GM19467 (cell line): Measurements from ENCODE around the gene MPP4.

ENCODE experiments used
- ATAC-seq: cut with Tn5 transposase; IDR thresholded peaks from one replicate; pipeline ENCODE4 v1.9.1; 2021; ENCODE audit warnings: mild to moderate bottlenecking, moderate library complexity; ENCODE audit not compliant: unreplicated experiment

MPP4 gene, protein sequence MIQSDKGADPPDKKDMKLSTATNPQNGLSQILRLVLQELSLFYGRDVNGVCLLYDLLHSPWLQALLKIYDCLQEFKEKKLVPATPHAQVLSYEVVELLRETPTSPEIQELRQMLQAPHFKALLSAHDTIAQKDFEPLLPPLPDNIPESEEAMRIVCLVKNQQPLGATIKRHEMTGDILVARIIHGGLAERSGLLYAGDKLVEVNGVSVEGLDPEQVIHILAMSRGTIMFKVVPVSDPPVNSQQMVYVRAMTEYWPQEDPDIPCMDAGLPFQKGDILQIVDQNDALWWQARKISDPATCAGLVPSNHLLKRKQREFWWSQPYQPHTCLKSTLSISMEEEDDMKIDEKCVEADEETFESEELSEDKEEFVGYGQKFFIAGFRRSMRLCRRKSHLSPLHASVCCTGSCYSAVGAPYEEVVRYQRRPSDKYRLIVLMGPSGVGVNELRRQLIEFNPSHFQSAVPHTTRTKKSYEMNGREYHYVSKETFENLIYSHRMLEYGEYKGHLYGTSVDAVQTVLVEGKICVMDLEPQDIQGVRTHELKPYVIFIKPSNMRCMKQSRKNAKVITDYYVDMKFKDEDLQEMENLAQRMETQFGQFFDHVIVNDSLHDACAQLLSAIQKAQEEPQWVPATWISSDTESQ

DNA sequence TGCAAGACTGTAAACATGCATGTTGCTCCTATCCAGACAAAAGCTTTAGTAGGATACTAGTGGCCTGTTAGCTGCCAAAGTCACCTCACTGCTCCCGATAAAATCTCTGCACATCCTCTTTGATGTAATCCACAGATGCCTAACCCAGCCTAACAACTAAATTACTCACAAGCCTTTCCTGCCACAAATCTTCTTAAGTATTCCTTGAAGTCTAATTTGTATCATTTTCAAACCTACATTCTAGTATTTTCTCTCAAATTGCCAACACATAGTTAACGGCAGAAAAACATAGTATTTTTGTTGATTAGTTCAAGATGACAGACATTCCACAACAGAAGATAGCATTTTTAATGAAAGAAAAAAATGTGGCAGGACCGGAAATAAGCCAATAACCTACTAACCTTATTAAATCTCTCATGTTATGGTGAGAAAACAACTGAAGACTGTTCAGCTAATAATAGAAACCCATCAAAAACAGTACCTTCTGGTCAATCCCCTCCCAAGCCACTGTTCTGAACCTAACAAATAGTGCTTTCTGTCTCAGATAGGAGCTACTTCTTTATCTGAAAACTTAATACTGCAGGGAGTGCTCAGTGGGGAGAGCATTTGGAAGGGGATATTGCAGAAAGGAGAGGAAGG, at the start of gene MPP4:
Gene MPP4 (minus strand): TSS at position 57 of the 639 bp plus-strand sequence. CDS start 4,690 bp downstream, outside the sequence.
- ATAC-seq = no peak

DNA sequence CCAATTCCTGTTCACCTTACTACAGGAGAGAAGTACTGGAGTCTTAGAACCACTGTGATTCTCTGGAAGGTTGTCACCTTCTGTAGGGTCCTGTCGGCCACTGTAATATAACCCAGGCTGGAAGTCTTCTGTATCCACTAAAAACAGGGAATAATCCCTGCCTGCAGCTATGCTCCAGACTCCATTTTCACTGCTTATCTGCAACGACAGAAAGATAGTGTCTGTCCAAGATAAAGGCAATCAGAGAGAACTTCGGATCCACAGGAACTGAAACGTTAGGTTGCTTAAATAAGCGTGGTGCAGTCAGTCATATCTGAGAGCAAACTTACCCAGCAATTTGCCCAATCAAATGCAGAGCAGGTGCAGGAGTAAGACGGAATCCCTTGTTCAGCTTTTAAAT, 48.1 kb upstream of the MPP4 start:
- ATAC-seq = no peak

DNA sequence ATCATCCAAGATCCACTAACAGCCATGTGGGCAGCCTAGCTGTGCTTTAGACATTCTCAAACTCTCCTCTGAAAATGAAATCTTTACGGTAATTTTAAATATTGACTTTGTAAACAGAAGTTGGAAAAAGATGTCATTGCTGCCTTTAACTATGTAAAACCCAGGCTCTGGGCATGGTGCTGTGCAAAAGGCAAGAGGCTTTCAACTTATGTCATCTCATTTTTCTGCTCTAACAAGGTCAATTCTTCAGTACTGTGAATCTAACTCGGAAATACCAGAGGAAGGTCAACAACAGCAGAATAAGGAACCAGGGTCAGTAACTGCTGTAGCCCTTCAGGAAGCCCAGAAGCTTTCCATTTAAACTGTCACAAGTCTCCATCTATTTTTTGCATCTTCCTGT, 37.0 kb upstream of the MPP4 start:
- no peak for ATAC-seq

DNA sequence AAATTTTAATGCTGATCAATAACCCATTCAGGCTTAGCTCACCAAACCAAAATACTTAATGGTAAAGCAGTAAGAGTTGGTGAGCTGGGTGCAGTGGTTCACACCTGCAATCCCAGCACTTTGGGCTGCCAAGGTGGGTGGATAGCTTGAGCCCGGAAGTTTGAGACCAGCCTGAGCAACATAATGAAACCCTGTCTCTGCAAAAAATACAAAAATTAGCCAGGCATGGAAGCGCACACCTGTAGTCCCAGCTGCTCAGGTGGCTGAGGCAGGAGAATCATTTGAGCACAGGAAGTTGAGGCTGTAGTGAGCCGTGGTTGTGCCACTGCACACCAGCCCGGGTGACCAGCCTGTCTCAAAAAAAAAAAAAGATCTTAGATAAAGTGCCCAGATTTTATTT, 35.7 kb upstream of the MPP4 start:
- no peak for ATAC-seq

DNA sequence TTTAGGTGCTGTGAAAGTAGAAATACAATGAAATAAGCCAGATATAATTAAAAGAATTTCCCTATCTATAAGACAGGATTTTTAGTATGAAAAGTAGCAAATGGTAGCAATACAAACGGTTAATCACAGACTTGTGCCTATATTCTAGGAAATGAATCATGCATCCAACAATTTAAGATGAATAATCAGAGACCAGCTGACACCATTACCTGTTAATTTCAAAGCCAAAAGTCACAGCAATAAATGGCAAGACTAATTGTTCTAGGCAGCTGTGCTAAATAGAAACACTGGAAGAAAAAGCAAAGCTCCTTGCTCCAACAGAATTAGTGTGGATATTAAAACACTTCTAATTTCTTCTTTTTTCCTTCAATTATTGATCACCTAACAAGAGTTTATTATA, 35.1 kb upstream of the MPP4 start:
- no peak for ATAC-seq

DNA sequence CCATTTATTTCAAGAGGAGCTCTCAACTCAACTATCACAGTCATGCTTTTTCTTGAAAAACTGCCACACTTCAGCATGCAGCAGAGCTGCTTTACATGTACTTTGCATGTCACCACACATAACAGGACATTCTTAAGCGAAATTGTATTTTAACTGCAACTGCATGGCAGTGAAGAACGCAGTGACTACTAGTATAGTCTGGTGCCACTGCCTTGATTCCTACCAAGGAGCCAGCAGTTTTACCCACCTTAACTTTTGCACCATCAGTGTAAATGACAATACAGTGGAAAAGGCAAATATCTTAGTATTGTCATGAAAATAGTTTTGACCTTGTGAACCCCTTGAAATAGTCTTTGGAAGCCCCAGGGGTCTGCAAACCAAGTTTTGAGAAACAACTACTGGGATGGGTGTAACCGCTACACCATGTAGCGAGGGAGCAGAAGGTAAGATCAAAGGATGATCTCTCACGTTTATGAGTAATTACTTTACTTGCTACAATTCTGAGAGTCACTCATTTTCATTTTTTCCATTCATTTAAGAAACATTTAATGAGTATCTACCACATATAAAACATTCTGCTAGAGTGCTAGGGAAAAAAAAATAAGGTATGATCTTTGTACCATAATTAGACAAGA, 32.3 kb upstream of the MPP4 start:
- no peak for ATAC-seq

DNA sequence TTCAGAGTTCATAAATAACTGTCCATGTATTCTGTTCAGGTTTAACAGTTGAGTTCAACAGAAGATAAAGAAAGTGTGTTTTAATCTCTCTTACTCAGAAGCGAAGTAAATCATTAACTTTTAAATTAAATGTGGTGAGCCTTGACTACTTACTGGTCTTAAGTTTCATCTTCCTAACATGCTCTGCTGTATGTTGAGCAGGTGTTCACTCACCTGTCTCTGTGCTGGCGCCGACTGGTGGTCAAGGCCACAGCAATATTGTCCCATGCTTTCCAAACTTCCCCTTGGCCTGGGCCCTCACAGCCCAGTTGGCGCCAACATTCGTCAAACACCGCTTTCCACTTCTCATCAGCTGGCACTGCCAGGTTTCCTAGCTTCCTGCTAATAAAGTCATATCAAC, 17.0 kb upstream of the MPP4 start:
- ATAC-seq = no peak

DNA sequence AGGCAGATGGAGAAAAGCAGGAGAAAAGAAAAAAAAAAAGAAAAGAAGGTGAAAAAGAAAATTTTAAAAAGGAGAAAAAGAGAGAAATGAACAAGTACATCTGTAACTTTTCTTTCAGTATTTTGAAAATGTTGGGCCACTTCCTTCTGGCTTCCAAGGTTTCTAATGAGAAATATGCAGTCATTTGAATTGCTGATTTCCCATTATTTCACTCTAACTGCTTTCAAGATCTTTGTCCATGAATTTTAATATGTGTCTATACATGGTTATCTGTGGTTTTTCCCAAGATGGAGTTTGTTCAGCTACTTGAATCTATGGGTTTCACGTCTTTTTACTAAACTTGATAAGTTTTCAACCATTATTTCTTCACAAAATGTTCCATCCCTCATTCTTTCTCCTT, 14.3 kb upstream of the MPP4 start:
- ATAC-seq = no peak

DNA sequence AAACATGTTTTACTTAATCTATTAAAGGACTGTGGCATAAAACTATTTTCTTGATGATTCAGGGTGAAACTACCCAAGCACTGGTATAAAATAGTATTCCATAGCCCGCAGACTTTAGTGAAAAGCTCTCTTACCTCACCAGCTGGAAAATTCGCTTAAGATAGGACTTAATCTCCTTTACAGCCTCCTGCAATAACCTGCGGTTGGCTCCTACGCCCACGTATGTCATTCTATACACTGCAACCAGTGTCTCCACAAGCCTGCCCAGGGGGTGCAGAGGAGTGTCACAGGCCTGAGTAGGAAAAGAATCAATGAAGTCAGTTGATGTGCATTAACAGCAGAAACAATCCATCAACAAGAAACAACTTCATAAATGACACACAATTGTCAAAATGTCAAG, 11.3 kb upstream of the MPP4 start:
- no peak for ATAC-seq

DNA sequence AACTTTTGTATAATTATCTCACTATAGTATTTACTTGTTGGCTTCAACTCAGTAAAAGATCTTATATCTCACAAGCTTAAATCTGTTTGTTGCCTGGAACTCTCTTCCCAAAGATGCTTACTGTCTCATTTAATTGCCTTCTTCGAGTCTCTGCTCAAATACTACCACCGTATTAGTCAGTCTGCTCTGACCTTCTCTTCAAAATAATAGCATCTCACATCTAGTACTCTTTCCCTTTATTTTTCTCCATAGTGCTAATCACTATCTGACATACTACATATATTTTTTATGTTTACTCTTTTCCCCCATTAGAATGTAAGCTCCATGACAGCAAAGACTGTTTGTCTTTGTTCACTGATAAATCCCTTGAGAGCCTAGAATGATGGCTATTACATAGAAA, 10.6 kb upstream of the MPP4 start:
- ATAC-seq = no peak

DNA sequence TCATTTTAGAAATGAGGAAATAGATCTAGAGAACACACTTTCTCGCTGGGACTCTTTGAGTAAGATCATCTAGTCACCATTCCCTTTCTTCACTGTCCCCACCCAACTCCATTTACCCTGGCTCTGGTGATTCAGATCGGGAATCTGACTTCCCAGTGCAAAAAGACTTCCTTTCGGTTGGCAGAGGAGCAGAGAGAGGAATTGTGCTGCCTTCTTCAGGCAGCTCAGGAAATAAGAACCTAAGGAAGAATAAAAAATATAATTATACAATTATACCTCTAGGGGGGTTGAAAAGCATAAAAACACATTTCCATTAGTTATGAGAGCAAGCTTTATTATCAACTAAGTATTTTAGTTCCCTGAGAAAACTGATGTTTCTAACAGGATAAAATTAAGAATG, 9.3 kb upstream of the MPP4 start:
- ATAC-seq = no peak

DNA sequence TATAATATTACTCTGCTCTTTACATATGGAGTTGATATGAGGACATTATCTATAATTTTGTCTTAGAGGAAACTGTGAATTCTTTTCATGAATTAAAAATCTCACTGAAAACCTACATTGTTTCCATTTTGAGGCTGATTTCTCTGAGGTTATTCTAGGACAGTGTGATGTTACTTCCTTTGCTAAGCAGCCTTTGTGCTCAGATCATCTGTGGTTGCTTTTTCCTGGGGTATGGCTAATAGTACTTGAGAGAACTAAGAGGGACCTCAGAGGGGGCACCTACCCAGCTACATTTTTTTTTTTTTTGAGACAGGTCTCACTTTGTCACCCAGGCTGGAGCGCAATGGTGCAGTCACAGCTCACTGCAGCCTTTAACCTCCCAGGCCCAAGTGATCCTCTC, 8.7 kb upstream of the MPP4 start:
- no peak for ATAC-seq

DNA sequence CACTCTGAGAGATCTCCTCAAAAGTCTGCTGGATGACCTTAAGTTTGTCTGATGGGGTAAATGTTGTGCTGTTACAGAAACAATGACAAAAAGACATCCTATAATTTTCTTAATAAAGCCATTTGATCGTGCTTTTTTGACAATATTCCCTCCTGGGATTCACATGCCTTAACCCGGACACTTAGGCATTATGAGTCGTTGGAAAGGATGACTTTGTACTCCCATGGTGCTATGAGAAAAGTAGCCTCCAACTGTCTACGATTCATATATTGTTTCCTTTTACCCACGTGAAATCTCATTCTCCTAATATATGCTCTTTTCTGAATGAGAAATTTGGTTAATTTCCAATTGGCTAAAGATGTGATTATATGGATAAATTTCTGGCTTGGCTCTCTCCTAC, 6.1 kb upstream of the MPP4 start:
- ATAC-seq = no peak

DNA sequence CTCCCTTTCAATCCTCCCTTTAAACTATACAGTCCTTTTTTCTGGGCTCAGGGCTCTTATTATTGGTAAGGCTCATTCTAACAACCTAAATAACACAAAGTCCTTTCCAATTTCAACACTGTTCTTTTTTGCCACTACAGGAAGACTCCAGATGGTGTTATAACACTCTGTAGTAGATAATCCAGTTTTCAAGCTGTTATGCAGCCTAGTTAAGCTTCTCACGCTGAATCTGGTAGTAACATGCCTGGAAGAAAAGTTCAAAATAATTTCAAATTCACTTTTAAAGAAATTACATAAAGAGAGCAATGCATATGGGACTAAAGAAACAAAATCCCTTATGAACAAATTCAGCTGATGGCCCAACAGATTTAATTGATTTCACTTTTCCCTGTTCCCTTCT, 3.2 kb upstream of the MPP4 start:
- ATAC-seq = no peak

DNA sequence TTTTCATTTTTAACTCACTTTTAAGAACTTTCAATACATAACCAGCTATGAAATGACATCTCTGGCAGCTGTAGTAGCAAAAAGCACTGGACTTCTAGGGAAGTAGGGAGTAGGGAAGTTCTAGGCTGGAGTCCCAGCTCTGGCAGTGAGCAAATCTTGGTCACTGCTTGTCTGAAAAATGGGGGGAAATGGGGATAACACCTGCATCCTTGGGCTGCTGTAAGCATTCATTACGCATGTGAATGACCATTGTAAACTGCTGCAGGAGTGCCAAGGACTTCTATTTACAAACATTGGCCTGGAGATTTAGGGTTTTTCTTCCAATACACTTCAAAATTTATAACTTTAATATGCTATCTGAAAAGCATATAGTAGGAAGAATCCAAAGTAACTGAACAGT, 972 bp upstream of the MPP4 start:
- no peak for ATAC-seq

DNA sequence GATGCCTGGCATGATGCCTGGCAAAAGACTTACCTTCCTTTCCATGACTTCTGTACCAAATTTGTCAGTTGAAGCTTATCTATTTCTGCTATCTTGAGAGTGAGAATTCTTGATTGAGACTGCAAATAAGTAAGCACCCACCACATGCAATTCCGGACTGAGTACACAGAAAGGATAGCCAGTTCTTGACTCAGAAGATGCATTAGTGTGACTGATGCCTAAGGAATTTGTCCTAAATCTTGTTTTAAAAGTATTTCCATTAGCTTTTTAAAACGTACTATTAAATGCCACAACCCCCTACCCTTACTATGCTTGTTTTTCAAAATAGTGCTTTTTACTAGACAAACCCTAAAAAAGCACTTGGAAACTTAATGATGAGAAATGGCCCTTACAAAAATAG, 545 bp downstream of the MPP4 start:
- no peak for ATAC-seq

DNA sequence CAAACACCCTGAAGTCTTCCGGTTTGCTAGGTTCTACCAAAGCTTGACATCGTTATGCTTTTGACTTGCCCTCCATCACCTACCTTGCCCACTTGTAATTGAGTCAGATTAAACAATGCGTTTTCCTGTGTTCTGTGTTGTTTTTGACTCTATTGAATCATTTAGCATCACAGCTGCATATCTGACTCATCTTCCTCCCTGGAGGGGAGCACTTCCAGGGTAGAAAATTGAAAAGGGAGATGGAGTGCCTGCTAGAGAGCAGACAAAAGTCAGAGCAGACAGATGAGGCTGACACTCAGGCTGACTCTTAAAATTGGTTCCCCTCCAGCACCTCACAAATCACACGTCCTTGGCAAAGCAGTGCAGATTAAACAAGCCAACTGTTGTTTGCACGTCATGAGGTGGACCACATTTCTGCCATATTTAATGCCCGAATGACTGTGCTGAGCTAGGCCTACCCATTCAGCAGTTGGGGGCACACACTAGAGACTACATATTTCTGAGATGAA, 2.2 kb downstream of the MPP4 start:
- ATAC-seq = no peak

DNA sequence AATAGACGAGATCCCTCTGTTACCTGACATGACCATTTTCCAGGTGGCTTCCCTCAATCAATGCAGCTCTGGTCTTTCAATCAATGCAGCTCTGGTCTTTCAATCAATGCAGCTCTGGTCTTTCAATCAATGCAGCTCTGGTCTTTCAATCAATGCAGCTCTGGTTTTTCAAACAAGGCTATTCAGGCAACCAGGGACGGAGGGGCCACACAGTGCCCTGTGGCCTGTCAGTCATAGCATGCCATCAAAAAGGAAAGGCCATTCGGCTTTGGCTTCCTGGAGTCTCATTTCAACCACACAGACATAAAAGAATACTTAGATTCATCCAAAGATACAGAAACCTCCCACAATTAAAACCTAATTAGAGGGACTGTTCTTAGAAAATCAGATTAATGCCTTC, 13.3 kb downstream of the MPP4 start:
- ATAC-seq = no peak

DNA sequence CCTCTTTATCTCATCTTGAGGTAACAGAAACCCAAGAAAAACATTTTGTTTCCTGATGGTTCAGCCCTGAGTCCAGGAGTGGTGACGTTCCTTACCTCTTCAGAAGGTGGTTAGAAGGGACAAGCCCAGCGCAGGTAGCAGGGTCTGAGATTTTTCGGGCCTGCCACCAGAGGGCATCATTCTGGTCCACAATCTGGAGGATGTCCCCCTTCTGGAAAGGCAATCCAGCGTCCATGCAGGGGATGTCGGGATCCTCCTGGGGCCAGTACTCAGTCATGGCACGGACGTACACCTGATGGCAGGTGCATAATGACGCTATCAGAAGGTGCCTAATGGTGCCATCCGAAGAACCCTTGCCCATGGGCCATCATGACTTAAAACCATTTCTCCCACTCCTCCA, 17.7 kb downstream of the MPP4 start:
- ATAC-seq = no peak

DNA sequence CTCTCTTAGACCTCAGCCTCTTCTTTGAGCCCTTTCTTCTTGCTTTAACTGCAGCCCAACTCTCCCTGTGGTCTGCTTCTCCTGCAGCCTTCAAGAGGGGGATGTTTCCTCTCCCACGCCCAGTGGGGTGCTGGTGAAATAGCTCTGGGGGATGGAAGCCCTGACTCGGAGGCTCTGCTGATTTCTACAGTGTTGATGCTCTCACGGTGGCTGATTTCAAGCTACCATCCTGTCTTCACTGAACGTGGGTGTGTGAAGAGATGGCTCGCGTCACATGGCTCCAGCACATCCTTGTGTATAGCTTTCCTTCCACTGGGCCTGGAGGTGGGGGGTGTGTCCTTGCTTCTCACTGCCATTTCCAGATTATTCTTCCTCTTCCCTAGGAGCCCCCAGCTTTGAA, 20.0 kb downstream of the MPP4 start:
- no peak for ATAC-seq

DNA sequence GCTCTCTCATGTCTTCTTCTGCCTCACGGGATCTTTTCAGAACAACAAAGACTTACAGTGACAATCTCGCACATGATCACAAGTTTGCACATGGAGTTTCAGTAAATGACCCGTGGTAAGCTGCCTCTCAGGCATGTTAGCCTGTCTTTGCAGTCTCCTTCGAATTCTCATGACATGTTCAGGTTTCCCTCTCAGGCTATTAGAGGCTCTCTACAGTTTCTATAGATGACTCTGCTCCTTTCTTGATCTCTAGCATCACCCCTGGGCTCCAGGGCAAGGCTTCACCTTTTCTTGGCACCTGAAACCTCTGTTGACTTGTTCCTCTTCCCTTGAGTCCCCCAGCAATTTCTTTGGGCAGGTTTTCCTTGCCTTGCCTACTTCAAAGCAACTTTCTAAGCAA, 23.0 kb downstream of the MPP4 start:
- ATAC-seq = no peak

DNA sequence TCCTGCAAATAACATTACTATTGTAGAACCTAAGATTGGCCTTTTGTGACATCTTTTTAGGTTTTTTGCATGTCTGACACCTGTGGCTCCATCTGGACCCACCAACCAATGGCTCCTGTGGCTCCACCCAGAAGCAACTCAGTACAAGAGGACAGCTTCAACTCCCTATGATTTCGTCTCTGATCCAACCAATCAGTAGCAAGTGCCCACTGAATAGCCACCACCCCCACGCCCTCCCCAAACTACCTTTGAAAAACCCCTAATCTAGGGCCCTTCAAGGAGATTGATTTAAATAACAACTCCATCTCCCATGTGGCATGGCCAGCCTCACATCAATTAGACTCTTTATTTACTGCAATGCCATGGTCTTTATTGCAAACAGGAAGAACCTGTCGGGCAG, 23.6 kb downstream of the MPP4 start:
- ATAC-seq = no peak
